Lower leg skin (tissue), 4 donors: ENCODE results near the gene TMPRSS6. TPM values are rescaled to one million over a fixed set of nuclear protein-coding genes. Genes with fewer than 3 reads are reported as not detected.

Source experiments
- DNase-seq, 2 donors: peaks; one replicate each; pipeline ENCODE4 v3.0.0-alpha.2; 2019; ENCODE audit warnings: low spot score in 2 of 2
- H3K4me3 ChIP-seq: fragments of 200-600 bp; sonication (generic); 2 replicates; pipeline ENCODE4 v1.5.1; 2017; ENCODE audit warnings: mild to moderate bottlenecking, low read depth; ENCODE audit not compliant: poor library complexity, severe bottlenecking
- CTCF ChIP-seq, 3 donors: fragments of 450-650 bp; IDR thresholded peaks; one replicate each; pipeline ENCODE4 v1.5.1; 2016; ENCODE audit warnings: antibody characterized with exemption in 3 of 3, mild to moderate bottlenecking in 3 of 3, moderate library complexity in 2 of 3
- POLR2A ChIP-seq, 2 donors: fragments of 450-650 bp; IDR thresholded peaks; one replicate each; pipeline ENCODE4 v1.6.1; 2016 to 2017; ENCODE audit warnings: antibody characterized with exemption in 2 of 2, mild to moderate bottlenecking in 1 of 2, moderate library complexity in 1 of 2
- WGBS, 2 donors: methylation state at CpG; one replicate each; pipeline ENCODE4 v1.1.5; 2018; 5-methylcytosine and 5-hydroxymethylcytosine counted together
- intact Hi-C: fragments of 100-400 bp; cut with DNase I; formaldehyde crosslinking; loops from one replicate; pipeline ENCODE4 v1.15.0; 2023; ENCODE audit warnings: low total_unique reads
- total RNA-seq, 4 donors: library from RNA; depleted of rRNA; stranded (reverse); fragments of >200 nt; gene quantifications; one replicate each; pipeline ENCODE4 v1.1.0, GENCODE V29; 2016

The TMPRSS6 gene
- total RNA-seq, 4 donors from 2014 or later, result 0.65 to 7.5 (median 2.8) TPM

GRCh38 chr22:37021041-37021440, 88.5 kb downstream of the TMPRSS6 start:
- intact Hi-C loops, result no loop called here
- WGBS, 2 donors, result 75 to 81% methylated on average over 5 of the region's 5 CpGs
- TF ChIP-seq CTCF (IDR thresholded peaks at IDR 0.05) (no peak), POLR2A (IDR thresholded peaks at IDR 0.05) (no peak)
- DNase-seq, result no peak
- no peak overlapping the region for H3K4me3 ChIP-seq

DNA sequence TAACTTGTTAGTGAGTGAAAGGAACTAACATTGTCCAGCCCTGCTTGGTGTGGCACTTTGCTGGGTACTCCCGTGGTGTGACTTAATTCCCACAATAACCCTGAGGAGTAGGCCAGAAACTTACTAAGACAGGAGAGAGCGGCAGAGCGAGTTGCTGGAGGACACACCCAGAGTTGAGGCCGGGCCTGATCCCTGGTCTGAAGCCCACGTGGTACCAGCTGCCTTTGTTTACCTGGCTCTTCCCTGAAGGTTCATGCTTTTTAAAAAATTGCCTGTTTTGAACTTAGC, 89.4 kb downstream of the TMPRSS6 start:
- intact Hi-C loops, result no loop called here
- peak in 1 of 2 donors; percentile 90 for DNase-seq
- H3K4me3 ChIP-seq, result peak overlapping the region; percentile 91

DNA sequence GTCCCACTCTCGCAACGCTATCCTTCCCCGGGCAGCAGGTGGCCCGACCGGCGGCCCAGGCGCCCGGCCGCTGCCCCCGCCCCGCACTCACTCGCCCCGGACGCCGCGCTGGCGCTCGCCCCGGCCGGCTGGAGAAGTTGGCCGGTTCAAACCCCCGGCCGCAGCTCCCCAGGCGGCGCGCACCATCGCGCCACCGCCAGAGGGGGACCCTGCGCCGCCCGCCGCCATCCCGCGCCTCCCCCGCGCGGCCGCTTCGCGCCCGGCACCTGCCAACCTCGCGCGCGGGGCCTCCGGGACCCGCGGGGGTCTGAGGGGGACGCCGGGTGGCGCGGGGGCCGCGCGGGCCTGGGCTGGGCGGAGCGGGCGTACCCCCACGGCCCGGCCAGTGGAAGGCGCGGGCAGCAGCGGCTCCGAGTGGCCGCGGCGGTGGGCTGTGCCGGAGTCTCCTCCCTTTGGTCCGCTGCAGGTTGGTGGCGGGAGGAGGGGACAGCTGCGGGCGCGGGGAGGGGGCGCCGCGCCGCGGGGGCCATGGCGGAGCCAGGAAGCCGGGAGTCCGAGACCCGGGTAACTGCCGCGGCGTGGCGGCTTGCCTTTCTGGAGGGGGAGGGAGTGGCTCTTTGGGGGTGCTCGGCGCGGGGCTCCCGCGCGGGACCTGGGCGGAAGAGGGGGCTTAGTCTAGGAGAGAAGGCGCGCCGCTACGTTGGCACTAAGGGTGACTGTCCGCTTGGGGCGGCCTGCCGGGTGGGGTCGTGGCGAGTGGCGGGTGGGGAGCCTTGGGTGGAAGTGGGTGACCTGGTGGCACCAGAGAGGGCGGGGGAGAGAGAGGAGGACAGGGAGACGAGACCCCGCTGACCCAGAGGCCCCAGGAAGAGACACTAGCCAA, 90.0 kb downstream of the TMPRSS6 start, which contains the start of the genes MPST and TST:
TSS of gene MPST (plus strand) at position 434 of the 883 bp plus-strand sequence. CDS start at position 529, 95 bp downstream.
TSS of gene TST (minus strand) at position 139 of the 883 bp plus-strand sequence. CDS start 715 bp downstream, outside the sequence.
- peak; percentile 45 to 94 for DNase-seq
- TF ChIP-seq POLR2A (IDR thresholded peaks at IDR 0.05), result peak in 1 of 2 donors; percentile 17
- no peak for TF ChIP-seq CTCF (IDR thresholded peaks at IDR 0.05)
- intact Hi-C loops, result no loop called here
- 1 to 2% methylated on average over 20 to 77 of the region's 107 CpGs for WGBS, 2 donors
- H3K4me3 ChIP-seq, result peak within 1 kb of the TSS; percentile 91

More for the DNA sequence above, 89.4 kb downstream of the TMPRSS6 start:
- TF ChIP-seq CTCF (IDR thresholded peaks at IDR 0.05) (no peak), POLR2A (IDR thresholded peaks at IDR 0.05) (no peak)
- WGBS, 2 donors, result 0 to 3% methylated on average over 5 of the region's 5 CpGs

- DNase-seq, result peak; percentile 43 to 93
- intact Hi-C loops, result no loop called here
- H3K4me3 ChIP-seq, result peak overlapping the region; percentile 91
- 3 to 12% methylated on average over 17 to 20 of the region's 35 CpGs for WGBS, 2 donors
- no peak for TF ChIP-seq CTCF (IDR thresholded peaks at IDR 0.05)
- no peak for TF ChIP-seq POLR2A (IDR thresholded peaks at IDR 0.05)
Observed at GRCh38 chr22:37018815-37019308, 90.7 kb downstream of the TMPRSS6 start.

DNA sequence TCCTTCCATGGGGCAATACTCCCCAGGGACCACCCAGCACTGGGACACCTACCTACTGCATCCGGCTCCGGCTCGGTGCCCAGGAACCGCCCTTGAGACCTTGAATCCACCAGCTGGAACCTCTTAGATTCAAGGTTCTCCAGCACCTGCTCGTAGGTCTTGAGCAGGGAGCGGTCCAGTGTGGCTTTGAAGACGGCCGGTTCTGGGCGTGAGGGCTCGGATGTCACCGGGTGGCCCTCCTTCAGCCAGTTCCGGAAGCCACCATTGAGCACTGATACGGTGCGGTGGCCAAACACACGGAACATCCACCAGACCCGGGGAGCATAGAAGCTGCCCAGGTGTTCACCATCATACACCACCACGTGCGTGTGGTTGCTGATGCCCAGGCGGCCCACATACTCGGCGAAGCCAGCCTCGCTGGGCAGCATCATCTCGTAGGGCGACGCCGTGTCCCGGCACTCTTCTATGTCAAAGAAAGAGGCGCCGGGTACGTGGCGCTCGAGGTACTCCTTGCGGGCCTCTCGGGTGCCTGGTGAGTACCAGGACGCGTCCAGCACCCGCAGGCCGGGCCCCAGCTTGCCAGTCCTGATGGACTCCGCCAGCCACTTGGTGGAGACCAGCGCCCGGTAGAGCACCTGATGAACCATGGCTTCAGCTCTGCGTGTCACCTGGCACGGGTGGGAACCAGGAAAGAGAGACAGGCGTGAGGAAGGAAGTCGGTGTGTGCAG, 91.3 kb downstream of the TMPRSS6 start:
- no peak for DNase-seq
- peak overlapping the region; percentile 91 for H3K4me3 ChIP-seq
- no peak for TF ChIP-seq CTCF (IDR thresholded peaks at IDR 0.05)
- TF ChIP-seq POLR2A (IDR thresholded peaks at IDR 0.05), result no peak
- 72 to 75% methylated on average over 42 to 45 of the region's 45 CpGs for WGBS, 2 donors
- intact Hi-C loops, result no loop called here
